G401.6 (cell line): Measurements from ENCODE around the gene AFDN.
"Not testable (repeated sequence)": the region's sequence is repeated elsewhere in the genome, so short reads cannot be mapped to it uniquely, and the experiment has no call there.

Experiments used
- FAIRE-seq: peaks from 2 replicates; lab custom pipeline; 2012; peaks lifted over from hg19 to GRCh38; lab: Jason Lieb, UNC

AFDN gene

DNA sequence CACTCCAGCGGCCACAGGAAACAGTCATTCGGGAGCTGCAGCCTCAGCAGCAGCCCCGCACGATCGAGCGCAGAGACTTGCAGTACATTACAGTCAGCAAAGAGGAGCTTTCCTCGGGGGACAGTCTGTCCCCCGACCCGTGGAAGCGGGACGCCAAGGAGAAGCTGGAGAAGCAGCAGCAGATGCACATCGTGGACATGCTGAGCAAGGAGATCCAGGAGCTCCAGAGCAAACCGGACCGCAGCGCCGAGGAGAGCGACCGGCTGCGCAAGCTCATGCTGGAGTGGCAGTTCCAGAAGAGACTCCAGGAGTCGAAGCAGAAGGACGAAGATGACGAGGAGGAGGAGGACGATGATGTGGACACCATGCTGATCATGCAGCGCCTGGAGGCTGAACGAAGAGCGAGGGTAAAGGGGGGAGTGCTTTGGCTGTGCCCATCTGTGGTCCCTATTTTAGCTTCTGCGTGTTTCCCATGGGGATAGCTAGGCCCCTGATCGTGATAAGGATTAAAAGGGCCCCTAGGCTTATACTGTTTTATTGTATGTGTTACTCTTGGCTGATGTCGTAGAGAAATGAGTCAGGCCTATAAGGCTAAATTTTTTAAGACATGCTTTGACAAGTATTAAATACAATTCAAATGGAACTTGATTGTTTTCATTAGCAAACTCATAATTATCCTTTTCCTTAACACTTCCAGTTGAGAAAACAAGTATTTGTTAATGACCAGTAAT, 125.2 kb downstream of the AFDN start:
- no peak for FAIRE-seq

DNA sequence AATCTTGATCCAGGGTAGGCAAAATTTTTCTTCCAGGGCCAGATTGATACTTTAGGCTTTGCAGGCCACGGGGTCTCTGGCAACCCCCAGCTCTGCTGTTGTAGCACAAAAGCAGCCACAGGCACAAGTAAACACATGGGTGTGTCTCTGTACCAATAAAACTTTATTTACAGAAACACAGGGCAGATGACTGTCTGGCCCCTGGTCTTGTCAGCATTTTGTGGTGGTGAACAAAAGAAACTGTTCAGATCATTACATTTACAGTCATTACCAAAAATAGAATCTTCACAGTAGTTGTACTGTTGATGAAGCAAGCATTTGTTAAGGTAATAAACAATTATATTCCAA, 125.8 kb downstream of the AFDN start:
- FAIRE-seq, result no peak

DNA sequence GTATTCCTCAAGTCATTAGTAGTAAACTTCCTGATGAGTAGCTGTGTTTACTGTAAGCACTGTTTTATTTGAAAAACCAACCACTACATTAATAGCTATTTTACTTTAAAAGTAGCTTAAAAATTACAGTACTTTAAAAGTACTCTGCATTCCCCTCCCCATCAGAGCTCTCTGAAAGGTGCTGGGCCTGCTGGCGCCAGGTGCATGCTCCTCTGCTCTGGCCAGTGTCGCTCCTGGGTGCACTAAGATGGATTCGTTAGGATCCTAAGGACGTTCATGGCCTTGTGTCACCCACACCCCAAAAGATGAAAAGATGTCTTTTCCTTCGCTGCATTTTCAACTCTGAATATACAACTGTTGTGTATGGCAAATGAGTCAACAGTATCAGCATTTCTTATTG, 126.8 kb downstream of the AFDN start:
- no peak for FAIRE-seq

DNA sequence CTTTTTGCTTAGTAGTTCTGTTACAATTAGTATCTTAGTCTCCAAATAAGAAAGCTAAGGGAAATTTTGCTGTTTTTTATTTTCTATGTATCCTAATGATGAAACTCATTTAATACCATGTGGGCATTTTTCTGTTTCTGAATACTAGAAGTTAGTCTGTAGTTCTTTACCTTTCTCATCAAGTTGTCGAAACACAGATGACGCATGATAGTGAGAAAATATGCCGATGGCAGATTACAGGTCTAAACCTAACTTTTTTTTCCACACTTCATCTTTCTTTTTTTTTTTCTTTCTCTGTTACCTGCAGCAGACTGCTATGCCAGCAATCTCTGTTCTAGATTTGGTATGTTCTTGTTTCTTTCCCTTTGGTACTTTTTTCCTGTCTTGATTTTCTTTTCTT, 127.4 kb downstream of the AFDN start:
- no peak for FAIRE-seq

DNA sequence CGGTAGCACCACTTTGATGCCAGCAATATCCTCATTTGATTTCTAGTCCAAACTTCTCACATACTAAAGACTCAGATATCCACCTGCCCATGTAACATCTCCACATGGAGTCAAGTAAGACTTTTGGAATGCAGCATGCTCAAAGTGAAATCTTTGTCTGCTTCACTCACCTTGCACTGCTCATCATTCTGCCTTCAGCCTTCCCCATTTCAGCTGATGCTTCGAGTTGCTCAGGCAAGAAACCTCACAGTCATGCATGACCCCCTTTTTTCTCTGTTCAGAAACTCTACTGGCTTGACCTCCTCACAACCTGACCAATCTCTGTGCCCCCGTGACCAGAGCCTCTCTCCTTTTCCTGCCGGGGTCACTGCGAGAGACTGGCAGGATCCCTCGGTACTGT, 129.8 kb downstream of the AFDN start:
- no peak for FAIRE-seq

DNA sequence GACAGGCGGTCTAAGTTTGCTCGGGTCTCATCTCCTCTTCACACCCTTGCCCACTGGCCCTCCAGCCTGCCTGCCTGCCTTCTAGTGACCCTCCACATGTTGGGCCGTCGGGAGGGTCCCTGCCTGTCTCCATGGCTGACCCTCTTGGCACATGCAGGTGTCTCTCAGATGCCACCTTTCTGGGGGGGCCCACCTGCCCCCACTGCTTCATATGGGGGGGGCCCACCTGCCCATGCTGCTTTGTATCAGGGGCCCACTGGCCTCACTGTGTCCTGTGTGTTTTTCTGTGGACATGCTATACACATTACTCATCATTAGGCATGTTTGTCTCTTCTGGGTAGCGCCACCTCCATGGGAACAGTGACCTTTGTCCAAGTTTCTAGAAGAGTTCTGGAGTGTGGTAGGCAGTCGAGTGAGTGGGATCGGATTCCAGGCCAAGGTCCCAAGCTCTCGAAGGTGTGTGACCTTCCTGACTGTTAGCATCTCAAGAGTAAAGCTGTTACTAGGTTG, 130.3 kb downstream of the AFDN start:
- FAIRE-seq, result no peak

DNA sequence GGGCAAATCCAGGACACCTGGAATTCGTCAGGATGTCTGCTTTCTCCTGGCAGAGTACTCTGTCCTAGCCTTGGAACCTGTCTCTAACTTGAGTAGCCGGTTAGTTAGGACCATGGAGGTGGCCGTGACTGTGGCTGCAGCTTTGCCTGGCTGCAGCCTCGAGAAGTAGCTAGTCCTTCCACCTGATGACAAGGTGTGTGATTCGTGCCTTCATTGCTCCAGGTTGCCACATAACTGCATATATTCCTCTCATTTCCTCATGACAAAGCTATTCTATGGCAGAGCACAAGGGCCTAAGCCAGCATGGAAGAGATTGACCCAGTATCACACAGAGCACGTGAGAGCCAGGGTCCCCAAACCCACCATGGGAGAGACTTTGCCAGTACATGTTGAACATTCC, 130.9 kb downstream of the AFDN start:
- FAIRE-seq, result no peak

DNA sequence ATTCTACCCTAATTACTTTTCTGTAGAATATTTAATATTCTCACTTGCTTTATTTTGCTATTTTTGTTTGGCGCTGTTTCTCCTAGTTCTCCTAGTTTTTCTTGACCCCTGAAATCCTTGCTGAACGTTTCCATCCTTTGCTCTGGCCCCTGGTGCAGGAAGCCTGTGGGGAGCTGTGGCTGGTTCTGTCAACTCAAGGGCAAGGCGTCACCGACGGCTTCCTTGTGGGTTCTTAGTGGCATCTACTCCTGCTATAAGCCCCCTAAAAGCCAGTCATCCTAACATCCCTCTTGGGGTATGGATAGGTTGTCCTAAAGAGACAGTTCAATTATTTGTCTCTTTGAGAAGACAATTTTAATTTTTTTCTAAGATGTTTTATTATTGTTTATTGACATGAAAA, 133.9 kb downstream of the AFDN start:
- no peak for FAIRE-seq

DNA sequence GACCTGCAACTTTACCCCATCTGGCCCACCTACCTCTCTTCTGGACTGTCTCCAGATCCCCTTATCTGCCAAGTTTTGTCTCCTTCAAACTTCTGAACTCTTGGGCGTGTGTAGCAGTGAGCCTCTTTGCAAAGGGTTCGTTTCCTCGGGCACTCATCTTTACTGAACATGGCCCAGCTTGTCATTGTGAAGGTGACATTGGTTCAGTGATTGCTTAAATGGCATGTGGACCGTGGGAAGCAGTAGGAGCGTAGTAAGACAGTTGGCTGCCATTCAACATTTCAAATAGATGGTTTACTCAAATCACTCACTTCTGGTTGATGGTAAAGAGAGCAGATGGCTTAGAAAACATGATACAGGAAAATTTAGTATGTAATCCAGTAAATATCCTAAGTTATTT, 136.0 kb downstream of the AFDN start:
- FAIRE-seq, result no peak

DNA sequence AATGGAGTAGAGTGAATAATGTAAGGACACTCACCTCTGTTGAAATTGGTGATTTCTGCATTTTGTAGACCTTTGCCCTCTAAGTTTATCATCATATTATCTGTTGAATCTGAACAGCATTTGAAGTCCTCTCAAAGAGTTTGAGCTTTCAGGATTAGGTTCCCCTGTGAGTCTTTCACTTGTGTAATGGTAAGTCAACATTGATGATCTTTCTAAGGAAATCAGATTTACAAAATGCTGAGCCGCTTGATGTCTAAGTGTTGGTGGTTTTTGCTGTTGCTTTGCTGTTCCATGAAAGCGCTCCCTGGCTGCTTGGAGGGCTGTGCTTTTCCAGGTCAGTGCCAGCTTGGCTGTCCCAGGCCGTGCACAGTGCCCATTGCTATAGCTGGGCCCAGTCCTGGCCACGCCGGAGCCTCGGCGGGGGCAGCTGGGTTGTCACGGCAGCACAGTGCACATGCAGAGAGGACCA, 136.9 kb downstream of the AFDN start:
- FAIRE-seq, result no peak

DNA sequence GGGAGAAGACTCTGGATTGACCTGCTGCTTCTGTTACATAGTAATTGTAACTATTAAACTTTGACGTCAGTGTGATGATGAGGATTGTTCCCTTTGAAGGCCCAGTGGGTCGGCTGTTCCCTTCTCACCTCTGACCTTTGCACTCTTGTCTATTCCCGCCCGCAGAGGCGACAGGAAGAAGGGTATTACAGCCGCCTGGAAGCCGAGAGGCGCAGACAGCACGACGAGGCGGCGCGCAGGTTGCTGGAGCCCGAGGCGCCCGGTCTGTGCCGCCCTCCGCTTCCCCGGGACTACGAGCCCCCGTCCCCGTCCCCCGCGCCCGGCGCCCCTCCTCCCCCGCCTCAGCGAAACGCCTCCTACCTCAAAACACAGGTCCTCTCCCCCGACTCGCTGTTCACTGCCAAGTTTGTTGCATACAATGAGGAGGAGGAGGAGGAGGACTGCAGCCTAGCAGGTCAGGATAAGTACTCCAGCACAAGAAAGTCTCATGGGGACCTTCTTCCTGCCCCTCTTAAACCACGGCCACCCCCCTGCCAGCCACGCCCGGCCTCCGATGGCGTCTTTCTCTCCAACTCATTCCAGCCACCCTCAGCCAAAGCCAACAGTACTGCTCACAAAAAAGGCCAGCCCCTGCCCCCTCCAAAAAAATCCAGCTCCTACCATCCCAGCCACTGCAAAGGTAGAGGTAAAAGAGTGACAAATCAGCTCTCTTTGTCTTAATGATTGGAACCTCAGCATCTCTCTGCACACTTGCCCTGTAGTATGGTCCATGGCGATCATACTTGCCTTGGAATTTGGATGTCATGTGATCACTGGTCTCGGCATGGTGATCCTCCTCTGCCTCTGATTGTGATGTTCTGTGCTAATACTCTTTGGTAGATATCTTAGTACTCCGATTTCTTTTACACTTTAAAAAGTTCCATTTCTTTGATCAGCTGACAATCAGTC, 139.2 kb downstream of the AFDN start:
- FAIRE-seq, result no peak

DNA sequence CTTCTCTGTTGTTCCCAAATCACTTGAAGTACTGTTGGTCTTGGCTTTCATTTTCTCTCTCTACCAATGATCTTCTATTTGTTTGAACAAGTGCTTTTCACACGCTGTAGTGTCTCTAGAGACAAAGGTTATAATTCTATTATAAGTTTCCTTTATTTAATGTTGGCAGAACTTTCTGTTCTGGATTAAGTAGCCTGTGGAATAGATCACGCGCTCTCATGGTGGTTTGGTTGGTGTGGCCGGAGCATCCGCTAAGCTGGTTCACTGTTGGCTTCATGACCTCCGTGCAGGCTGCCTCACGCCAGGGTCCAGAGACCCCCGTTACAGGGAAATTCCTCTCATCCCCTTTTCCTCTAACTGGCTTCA, 139.8 kb downstream of the AFDN start:
- FAIRE-seq, result no peak

DNA sequence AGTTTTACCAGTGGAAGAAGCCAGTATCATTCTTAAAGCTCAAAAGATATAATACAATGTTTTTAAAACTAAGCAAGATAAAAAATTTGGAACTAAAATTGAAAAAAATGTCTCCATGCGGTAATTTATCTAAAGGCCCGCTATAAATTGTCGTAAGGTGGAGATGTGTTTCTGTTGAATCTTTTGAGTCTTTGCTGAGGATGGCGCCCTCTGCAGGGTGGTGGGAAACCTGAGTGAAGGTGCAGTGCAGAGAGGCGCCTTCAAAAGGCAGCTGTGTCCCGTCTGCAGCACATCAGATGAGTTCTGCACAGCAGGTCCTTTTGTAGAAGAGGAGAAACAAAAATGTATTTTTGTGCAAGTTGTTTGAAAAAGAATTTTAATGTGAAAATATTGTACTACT, 141.4 kb downstream of the AFDN start:
- FAIRE-seq, result no peak

DNA sequence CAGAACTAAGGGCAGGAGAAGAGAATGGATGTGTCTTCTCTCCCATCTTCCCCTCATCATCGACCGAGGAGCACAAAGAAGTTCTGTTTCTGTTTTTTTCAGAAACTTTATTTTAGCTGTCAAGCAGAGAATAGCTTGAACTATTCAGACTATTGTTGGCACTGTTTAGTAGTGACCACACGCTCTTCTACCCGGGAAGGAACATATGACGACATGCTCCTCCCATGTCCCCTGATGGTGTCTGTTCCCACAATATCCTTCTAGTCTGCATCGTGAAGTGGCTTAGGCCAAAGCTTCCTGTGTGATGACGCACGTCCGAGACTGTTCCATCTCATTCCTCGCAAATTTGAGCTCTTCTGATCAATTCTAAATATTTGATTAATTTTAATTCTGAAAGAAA, 143.5 kb downstream of the AFDN start:
- no peak for FAIRE-seq

DNA sequence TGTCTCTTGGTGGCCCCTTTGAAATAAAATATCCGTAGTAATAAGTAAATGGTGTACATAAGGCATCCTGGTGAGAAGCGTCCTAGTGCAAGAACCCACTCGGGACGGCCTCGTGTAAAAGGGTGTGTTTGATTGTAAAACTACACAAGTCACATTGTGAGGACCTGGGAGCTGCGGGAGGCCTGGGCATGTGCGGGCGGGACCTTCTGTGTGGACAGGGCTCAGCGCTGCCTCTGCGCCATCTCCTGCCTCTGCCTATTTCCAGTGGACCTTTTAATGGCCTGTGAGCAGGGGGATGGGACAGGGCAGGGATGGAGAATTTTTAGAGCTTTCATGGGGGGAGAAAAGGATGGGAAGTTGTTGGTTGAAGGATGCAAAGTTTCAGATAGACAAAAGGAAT, 145.5 kb downstream of the AFDN start:
- no peak for FAIRE-seq

DNA sequence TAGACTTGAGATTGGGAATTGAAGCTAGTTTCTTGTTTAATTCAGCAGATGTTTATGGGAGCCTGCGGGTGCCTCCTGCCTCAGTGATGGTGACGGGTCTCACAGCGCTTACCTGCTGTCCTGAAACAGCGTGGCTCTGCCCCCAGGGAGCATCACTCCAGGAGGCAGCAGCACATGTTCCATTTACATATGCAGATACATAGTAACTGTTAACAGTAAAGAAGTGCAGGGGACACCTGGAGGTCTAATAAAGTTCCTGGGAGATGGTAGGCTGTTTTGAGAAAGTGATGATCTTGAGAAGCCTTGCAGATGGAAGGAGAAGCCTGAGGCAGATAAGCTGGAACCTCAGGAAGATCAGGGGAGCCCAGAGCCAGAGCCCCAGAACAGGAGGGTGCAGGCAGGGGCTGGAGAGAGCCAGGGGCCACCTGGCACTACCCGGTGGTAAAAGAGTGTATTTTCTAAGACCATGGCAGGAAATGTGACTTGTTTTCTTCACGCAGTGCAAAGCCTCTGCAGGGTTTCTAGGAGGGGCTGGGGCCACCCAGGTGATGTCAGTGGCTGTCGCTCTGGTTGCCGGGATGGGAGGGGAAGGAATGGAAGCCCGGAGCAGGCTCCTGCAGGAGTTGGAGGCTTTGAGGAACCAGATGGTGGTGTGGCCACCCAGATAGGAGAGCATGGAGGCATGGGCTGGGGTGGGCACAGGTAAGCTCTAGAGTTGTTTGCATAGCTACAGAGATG, 146.6 kb downstream of the AFDN start:
- FAIRE-seq, result no peak

DNA sequence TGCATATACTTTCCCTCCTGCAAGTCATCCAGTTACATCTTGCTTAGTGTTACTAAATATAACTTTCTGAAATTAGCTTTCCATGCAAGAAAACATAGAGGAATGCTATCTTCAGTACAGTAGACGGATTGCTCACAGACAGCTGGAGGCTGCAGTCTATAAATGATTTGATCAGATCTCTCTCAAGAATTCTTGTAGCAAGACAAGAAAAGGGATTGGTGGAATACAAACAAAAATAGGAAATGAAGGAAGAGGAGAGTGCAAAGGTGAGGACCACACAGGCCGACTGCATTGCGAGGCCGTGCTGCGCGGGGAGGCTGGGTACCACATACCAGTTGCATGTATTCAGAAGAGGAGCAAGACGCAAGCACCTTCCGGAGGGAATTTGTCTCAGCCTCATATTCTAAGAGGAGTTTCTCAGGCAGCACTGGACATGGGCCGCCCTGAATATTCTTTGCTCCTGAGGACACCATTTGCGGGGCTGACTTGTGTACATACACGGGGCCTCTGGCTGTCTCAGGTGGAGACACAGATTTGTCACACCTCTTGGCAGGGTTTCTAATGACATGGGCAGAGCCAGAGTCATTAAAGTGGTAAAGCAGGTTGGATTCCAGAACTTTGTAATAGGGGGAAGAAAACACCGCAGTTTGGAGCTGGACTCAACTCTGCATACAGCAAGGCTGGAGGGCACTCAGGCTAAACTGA, 148.1 kb downstream of the AFDN start:
- FAIRE-seq, result no peak

DNA sequence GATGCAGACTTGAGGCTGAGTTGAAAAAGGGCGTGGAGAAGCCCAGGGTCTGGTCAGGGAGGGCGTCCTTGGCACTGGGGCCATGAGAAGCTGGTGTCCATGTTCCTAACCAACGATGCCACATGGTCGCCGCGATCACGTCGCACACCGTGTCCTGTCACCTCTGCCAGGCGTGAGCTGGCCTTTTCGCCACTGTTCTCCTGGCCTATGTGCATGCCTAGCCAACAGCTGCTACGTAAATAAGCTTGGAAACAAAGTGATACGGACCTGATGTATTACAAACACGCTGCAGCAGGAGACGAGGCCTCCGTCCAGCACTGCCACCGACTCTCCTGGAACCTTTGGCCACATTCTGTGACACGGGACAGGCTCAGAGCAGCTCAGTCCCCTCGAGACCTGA, 148.7 kb downstream of the AFDN start:
- FAIRE-seq, result no peak

DNA sequence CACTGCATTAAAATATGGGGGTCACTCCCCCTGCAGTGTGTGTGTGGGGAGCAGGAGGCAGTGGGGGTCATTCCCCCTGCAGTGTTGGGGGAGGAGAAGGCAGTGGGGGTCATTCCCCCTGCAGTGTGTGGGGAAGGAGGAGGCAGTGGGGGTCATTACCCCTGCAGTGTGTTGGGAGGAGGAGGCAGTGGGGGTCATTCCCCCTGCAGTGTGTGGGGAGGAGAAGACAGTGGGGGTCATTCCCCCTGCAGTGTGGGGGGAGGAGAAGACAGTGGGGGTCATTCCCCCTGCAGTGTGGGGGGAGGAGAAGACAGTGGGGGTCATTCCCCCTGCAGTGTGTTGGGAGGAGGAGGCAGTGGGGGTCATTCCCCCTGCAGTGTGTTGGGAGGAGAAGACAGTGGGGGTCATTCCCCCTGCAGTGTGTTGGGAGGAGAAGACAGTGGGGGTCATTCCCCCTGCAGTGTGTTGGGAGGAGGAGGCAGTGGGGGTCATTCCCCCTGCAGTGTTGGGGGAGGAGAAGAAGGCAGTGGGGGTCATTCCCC, 149.5 kb downstream of the AFDN start:
- not testable (repeated sequence) for FAIRE-seq

DNA sequence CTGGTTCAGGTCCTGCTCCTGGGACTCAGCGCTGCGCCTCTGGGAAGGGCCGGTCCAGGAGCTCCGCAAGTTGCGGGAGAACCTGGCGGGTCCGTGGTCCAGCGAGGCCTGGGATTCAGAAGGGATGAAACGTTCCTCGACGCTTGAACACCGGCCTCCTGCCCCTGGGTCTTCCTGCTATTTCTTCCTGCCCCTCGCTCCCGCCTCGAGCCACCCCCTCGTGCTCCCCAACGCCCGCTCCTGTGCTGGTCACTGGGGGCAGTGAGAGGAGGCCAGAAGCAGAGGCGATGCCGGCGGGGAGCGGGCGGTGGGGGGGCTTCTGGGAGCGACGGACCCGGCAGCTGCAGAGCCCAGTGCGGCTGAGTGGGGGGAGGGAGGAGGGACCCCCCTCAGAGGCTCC, 150.0 kb downstream of the AFDN start:
- no peak for FAIRE-seq

DNA sequence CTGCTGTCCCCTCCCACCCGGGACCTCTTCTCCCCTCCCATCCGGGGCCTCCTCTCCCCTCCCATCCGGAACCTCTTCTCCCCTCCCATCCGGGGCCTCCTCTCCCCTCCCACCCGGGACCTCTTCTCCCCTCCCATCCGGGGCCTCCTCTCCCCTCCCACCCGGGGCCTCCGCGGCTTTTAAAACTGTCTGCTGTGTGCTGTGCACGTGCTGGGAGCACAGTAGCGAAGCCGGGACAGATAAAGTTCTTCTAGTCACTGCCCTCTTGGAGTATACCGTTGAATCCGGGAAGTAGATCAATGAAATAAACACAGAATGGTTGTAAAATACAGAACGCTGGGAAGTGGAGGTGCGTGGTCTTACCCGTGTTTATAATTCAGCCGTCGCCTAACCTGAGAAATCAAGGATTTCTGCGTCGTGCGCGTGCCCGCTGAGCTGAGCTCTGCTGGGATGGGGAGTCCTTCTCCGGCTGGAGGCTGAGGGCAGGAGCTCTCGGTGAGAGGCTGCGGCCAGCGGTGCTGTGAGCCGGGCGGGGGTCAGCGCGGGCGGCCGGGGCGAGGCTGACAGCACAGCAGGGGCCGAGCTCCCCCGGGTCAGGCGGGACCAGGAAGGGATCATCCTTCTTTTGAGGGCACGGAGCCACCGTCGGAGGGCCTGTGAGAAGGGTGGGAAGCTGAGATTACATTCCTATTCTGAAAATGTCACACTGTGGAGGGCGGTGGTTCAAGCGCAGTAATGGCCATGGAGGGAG, 151.2 kb downstream of the AFDN start:
- FAIRE-seq, result no peak
